Smooth muscle cell (in vitro differentiated cells): ENCODE data around the gene CCDC13. TPM values are rescaled to one million over a fixed set of nuclear protein-coding genes. Genes with fewer than 3 reads are reported as not detected.

Experiments used
- DNase-seq: peaks from one replicate; lab custom pipeline; 2025; ENCODE audit not compliant: unreplicated experiment; lab: John Stamatoyannopoulos, UW
- H2AFZ ChIP-seq: fragments of 200-600 bp; sonication (generic); 2 replicates; pipeline ENCODE4 v1.6.0; 2016; ENCODE audit warnings: antibody characterized with exemption, low read depth, mild to moderate bottlenecking
- H3F3A ChIP-seq: fragments of 200-600 bp; sonication (generic); 2 replicates; pipeline ENCODE4 v1.6.0; 2017; ENCODE audit warnings: antibody characterized with exemption, low read depth
- H3K27ac ChIP-seq: fragments of 200-600 bp; sonication (generic); 2 replicates; pipeline ENCODE4 v1.5.1; 2016; ENCODE audit warnings: low read depth, mild to moderate bottlenecking
- H3K27me3 ChIP-seq: fragments of 200-600 bp; sonication (generic); 2 replicates; pipeline ENCODE4 v1.6.1; 2016; ENCODE audit warnings: low read depth, mild to moderate bottlenecking
- H3K36me3 ChIP-seq: fragments of 200-600 bp; sonication (generic); 2 replicates; pipeline ENCODE4 v1.5.1; 2016; ENCODE audit warnings: low read depth
- H3K4me1 ChIP-seq: fragments of 200-600 bp; sonication (generic); 2 replicates; pipeline ENCODE4 v1.5.1; 2016; ENCODE audit warnings: low read depth
- H3K4me2 ChIP-seq: fragments of 200-600 bp; sonication (generic); 2 replicates; pipeline ENCODE4 v1.6.0; 2016; ENCODE audit warnings: mild to moderate bottlenecking
- H3K4me3 ChIP-seq: fragments of 200-600 bp; sonication (generic); 2 replicates; pipeline ENCODE4 v1.5.1; 2016; ENCODE audit warnings: mild to moderate bottlenecking
- H3K79me2 ChIP-seq: fragments of 200-600 bp; sonication (generic); 2 replicates; pipeline ENCODE4 v1.6.0; 2016; ENCODE audit warnings: low read depth, mild to moderate bottlenecking
- H3K9ac ChIP-seq: fragments of 200-600 bp; sonication (generic); 2 replicates; pipeline ENCODE4 v1.6.0; 2016; ENCODE audit warnings: low read depth
- H3K9me3 ChIP-seq: fragments of 200-600 bp; sonication (generic); replicated peaks from 2 replicates; pipeline ENCODE4 v1.5.1; 2016; ENCODE audit warnings: low read depth
- H4K20me1 ChIP-seq: fragments of 200-600 bp; sonication (generic); 2 replicates; pipeline ENCODE4 v1.6.0; 2016; ENCODE audit warnings: low read depth
- CTCF ChIP-seq: fragments of 200-600 bp; sonication (generic); IDR thresholded peaks from 2 replicates; pipeline ENCODE4 v1.5.1; 2017; ENCODE audit warnings: borderline replicate concordance, mild to moderate bottlenecking, antibody characterized with exemption; ENCODE audit not compliant: insufficient read depth, poor library complexity, severe bottlenecking
- WGBS: methylation state at CpG from one replicate; pipeline ENCODE4 v1.1.7; 2016; ENCODE audit warnings: low lambda C conversion rate; 5-methylcytosine and 5-hydroxymethylcytosine counted together
- polyA plus RNA-seq: library from polyadenylated mRNA; unstranded; fragments of >200 nt; fragmentation: Nextera tagmentation; extraction: Ambion mirVana; gene quantifications from 2 replicates; pipeline ENCODE4 v1.2.1, GENCODE V29; 2016
- total RNA-seq: library from RNA; depleted of rRNA; stranded (reverse); fragments of >200 nt; gene quantifications from 2 replicates; pipeline ENCODE4 v1.2.3, GENCODE V29; 2014

CCDC13 gene
- total and polyA plus RNA-seq, 2 experiments from 2014 or later = not detected

GRCh38 chr3:42752961-42753360, 20.1 kb downstream of the CCDC13 start:
- TF ChIP-seq CTCF = no peak
- Histone ChIP-seq H3K79me2 (no peaks in the 10 kb centered on the region), H3F3A (no peaks in the 10 kb centered on the region), H4K20me1 (no peaks in the 10 kb centered on the region), H3K36me3 (no peaks in the 10 kb centered on the region), H3K4me1 (no peaks in the 10 kb centered on the region), H3K4me3 (no peak overlapping the region), H2AFZ (no peak overlapping the region), H3K9me3 (no peaks in the 10 kb centered on the region), H3K9ac (no peak overlapping the region), H3K4me2 (no peak overlapping the region), H3K27ac (no peak overlapping the region), H3K27me3 (no peaks in the 10 kb centered on the region)
- no peak for DNase-seq
- 90% methylated on average over 4 of the region's 4 CpGs for WGBS

- H3K4me3 ChIP-seq = no peak overlapping the region
- DNase-seq = no peak
- no peak overlapping the region for H3K4me2 ChIP-seq
- no peaks in the 10 kb centered on the region for H3F3A ChIP-seq
- 95% methylated on average over 9 of the region's 9 CpGs for WGBS
- TF ChIP-seq CTCF = no peak
- H3K9me3 ChIP-seq = no peaks in the 10 kb centered on the region
- no peak overlapping the region for H3K9ac ChIP-seq
- H3K79me2 ChIP-seq = no peaks in the 10 kb centered on the region
- H4K20me1 ChIP-seq = no peaks in the 10 kb centered on the region
- H3K36me3 ChIP-seq = no peaks in the 10 kb centered on the region
- H3K4me1 ChIP-seq = no peaks in the 10 kb centered on the region
- H3K27me3 ChIP-seq = no peaks in the 10 kb centered on the region
- H3K27ac ChIP-seq = no peak overlapping the region
- no peak overlapping the region for H2AFZ ChIP-seq
These were observed 20.6 kb downstream of the CCDC13 start for GRCh38 chr3:42752441-42752840.

GRCh38 chr3:42751609-42752008, 21.4 kb downstream of the CCDC13 start:
- Histone ChIP-seq H3F3A (no peaks in the 10 kb centered on the region), H4K20me1 (no peaks in the 10 kb centered on the region), H3K36me3 (no peaks in the 10 kb centered on the region), H3K4me3 (no peak overlapping the region), H3K27ac (no peak overlapping the region), H2AFZ (no peak overlapping the region), H3K9me3 (no peaks in the 10 kb centered on the region), H3K27me3 (no peaks in the 10 kb centered on the region), H3K9ac (no peak overlapping the region), H3K4me1 (no peaks in the 10 kb centered on the region), H3K79me2 (no peaks in the 10 kb centered on the region), H3K4me2 (no peak overlapping the region)
- no peak for DNase-seq
- TF ChIP-seq CTCF = no peak
- WGBS = 95% methylated on average over 9 of the region's 9 CpGs

- Histone ChIP-seq H3K79me2 (no peaks in the 10 kb centered on the region), H3K36me3 (no peaks in the 10 kb centered on the region), H3K4me3 (no peak overlapping the region), H4K20me1 (no peaks in the 10 kb centered on the region), H3K4me1 (peaks cover 3% of the 10 kb centered on the region), H3K4me2 (no peak overlapping the region), H3K9ac (no peak overlapping the region), H3K9me3 (no peaks in the 10 kb centered on the region), H2AFZ (no peak overlapping the region), H3K27ac (no peak overlapping the region), H3K27me3 (no peaks in the 10 kb centered on the region), H3F3A (no peaks in the 10 kb centered on the region)
- DNase-seq = no peak
- no peak for TF ChIP-seq CTCF
- 97% methylated on average over 7 of the region's 7 CpGs for WGBS
These were observed 22.2 kb downstream of the CCDC13 start for GRCh38 chr3:42750834-42751233.
